GM18505 (cell line): ENCODE measurements around the gene AP3M1.

Experiments
- ATAC-seq: cut with Tn5 transposase; IDR thresholded peaks from one replicate; pipeline ENCODE4 v1.9.1; 2021; ENCODE audit not compliant: unreplicated experiment
- POLR2A ChIP-seq: IDR thresholded peaks from 4 replicates; pipeline ENCODE4 v1.6.1; 2011; ENCODE audit warnings: borderline replicate concordance; ENCODE audit not compliant: insufficient read depth, insufficient read length; ENCODE audit errors: extremely low read depth

Gene AP3M1

DNA sequence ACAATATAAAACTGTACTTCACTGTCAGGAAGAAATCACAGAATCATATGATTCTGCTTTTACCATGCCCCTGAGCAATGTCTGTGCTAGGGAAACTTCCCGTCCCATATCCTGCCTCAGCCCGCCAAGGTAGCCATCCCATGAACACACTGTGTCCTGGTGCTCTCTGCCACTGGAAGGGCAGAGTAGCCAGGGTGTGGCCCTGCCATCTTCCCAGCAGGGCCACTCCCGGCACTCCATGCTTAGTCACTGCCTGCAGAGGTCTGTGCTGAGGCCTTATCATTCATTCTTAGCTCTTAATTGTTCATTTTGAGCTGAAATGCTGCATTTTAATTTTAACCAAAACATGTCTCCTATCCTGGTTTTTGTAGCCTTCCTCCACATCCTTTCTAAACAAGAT, 31.8 kb downstream of the AP3M1 start:
- TF ChIP-seq POLR2A: no peak
- ATAC-seq: no peak

DNA sequence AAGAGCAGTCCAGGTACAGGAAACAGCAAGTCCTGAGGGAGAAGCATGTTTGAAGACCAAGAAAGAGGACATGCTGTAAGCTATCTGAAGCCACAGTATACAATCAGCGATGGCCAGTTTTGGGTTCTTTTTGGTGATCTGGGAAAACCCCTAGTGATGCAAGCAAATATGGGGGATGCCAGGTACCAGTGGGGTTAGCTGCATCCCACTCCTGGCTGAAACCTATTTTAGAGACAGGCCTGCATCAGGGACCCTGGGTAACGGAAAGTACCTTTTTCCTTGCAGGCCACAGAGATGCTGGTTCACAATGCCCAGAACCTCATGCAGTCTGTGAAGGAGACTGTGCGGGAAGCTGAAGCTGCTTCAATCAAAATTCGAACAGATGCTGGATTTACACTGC, 32.9 kb downstream of the AP3M1 start:
- no peak for ATAC-seq
- TF ChIP-seq POLR2A: no peak

DNA sequence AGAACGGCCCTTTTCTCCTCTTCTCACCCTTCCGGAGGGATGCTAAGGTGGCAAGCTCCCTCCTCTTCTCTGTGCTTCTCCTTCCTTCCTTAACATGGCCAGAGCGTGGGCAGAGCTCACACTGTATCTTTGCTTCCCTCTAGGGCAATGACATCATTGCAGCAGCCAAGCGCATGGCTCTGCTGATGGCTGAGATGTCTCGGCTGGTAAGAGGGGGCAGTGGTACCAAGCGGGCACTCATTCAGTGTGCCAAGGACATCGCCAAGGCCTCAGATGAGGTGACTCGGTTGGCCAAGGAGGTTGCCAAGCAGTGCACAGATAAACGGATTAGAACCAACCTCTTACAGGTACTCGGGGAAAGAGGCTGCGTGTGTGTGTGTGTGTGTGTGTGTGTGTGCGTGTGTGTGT, 36.6 kb downstream of the AP3M1 start:
- no peak for ATAC-seq

DNA sequence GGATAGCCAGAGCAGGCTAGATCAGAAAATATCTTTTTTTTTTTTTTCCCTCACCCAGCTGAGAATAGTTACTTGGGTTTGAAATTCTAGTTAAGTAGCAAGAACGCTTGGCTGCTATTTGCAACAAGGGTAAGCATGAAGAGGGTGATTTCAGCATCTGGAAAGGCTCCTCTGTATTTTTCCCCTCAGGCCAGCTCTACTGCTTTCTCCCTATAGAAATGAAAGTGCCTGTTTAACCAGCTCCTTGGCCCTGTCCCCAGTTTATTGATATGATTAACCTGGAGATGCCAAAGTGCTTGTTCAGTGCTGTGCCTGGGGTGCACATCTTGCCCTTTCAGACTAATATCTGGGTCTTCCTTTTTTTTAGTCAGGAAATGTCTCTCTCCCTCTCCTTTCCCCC, 37.1 kb downstream of the AP3M1 start:
- ATAC-seq: no peak
- TF ChIP-seq POLR2A: no peak

More for the DNA sequence above, 36.6 kb downstream of the AP3M1 start:
- TF ChIP-seq POLR2A: no peak

DNA sequence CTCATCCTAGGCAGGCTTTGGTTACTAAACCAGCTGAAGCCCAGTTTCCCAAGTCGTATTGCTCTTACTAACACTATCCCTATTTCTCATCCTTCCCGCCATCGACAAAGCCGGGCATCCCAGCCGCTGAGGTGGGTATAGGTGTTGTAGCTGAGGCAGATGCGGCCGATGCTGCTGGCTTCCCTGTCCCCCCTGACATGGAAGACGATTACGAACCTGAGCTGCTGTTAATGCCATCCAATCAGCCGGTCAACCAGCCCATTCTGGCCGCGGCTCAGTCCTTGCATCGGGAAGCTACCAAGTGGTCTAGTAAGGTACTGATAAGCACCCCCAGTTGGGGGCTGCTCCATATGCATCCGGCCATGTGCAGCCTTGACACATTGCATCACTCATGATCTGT, 38.8 kb downstream of the AP3M1 start:
- ATAC-seq: no peak
- TF ChIP-seq POLR2A: no peak

DNA sequence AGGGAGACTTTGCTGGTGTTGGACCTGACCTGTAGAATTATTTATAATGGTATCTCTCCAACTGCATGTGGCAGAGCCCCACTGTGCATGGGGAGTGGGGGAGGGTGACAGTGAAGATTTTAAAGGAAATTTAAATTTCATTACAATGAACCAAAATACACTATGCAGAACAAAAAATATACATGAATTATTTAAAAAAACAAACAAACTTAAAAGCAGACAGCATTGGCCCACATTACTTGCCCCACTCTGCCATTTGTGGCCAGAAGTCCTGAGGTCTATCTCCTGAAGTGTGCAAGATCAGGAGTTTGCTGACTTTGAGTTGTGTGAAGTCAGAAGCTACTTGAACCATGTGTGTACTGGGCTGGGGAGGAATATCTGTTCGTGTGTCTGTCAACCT, 40.5 kb downstream of the AP3M1 start:
- no peak for TF ChIP-seq POLR2A
- no peak for ATAC-seq

DNA sequence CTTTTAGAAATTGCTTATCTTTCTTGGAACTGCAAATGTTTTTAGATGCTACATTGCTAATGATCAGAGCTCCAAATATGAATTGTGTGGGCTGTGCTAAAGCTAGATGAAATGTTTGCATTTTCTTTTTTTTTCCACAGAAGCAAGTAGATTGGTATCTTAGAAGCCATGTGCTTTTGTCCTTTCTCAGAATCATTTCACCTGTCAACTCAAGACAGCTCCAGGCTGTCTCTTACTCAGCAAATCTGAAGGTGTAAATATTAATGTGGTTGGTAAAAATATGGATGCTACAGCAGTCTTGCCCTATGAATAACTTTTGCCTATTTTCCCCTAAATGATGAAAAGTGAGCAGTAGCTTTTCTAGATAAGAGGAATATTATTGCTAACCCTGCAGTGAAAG, 41.2 kb downstream of the AP3M1 start:
- no peak for ATAC-seq
- no peak for TF ChIP-seq POLR2A

DNA sequence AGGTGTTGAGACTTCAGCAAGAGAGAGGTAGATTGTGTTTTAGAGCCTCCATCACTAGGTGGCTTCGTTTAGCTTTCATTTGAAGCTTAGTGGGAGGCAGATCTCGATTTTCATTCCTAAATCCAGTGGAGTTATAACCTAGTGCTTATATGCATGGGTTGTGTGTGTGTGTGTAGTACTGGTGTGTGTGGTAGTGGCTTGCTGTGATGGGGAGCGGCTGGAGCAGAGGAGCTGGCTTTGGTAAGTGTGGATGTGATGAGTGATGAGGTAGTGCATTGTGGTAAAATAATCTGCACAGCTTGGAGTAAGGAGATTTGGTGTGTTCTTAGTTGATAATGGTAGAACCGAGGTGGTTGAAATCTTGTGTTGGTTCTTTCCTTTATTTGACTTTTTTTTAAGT, 43.2 kb downstream of the AP3M1 start:
- no peak for ATAC-seq
- TF ChIP-seq POLR2A: no peak

DNA sequence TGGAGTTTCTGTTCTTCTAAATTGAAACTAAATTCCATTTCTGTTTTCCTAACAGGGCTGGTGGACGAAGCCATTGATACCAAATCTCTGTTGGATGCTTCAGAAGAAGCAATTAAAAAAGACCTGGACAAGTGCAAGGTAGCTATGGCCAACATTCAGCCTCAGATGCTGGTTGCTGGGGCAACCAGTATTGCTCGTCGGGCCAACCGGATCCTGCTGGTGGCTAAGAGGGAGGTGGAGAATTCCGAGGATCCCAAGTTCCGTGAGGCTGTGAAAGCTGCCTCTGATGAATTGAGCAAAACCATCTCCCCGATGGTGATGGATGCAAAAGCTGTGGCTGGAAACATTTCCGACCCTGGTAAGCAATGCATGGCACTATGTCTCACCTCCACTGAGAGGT, 45.6 kb downstream of the AP3M1 start:
- TF ChIP-seq POLR2A: no peak
- no peak for ATAC-seq

DNA sequence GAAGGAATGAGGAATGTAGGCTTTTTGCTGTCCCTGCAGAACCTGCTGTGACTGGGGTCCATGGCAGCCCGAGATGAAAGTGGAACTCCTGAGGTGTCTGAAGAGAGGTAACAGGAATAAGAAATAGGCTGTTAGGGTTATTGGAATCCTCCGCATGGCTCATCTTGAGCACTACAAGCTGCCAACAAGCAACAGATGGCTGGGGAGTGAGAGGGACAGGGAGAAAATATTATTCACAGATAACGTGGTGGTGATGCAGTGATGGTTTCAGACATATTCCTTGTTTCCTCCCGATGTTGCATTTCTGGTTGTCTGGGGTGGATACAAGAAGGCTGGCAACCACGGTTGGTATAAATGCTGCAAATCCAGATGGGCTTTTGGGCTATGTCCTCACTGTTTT, 46.1 kb downstream of the AP3M1 start:
- TF ChIP-seq POLR2A: no peak
- no peak for ATAC-seq

DNA sequence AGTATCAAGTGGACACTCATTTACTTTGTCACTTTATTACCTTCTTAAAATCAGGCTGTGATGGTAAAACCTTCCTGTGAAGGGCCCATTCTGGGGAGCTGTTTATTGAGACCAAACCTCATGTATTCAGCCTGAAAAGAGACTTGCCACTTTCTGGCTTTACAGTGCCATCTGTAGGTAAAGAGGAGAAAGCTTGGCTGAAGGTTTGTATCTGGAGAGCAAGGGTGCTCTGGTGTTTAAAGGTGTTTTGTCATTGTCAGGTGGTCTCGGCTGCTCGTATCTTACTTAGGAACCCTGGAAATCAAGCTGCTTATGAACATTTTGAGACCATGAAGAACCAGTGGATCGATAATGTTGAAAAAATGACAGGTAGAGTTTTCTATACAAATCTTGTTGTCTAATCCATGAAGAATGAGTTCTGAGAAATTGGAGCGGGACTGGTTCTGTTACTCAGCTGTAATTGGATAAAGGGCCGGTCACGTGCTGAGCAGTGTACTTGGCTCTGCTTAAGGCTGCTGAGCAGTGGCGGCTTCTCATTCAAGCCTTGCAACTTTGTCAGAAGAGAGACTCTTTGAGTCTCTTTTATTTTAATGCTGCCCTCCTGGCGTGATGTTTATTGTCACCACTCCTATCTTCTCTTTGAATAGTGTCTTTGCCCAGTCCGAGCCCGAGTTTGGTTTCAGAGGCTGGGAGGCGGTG, 46.9 kb downstream of the AP3M1 start:
- TF ChIP-seq POLR2A: no peak
- no peak for ATAC-seq

DNA sequence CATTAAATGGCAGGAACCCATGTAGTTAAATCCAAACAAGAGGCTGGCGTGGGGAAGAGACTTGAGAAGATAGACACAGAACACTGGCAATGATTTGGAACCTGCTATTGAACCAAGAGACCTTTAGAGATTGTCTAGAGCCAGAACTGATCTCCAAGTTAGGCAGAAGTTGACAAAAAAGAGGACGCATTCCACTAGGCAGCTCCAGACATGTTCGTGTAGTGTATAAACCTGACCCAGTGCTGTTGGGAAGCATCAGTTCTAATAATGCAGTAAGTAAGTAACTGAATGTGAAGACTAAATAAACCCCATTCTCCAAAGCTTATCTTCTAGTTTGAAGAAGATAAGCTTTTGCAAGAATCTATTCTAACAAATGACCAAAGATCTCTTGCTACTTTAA, 50.8 kb downstream of the AP3M1 start:
- no peak for ATAC-seq
- no peak for TF ChIP-seq POLR2A

DNA sequence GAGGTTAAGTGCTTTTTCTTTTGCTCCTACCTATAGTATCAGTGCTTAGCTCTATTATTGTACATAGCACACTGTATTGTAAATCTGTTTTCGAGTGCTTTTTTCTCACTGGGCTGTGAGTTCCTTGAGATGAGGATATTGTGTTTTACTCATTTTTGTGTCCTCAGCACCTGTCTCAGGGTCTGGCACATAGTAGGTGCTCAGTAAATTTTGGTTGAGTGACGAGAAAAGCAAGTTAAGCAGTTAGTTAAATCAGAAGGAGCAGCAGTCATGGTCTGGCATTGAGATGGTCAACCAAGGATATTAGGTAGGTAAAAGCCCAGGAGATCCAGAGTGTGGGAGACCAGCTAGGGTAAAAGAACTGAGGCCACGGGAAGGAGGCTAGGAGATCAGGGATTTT, 51.2 kb downstream of the AP3M1 start:
- no peak for TF ChIP-seq POLR2A
- ATAC-seq: no peak

DNA sequence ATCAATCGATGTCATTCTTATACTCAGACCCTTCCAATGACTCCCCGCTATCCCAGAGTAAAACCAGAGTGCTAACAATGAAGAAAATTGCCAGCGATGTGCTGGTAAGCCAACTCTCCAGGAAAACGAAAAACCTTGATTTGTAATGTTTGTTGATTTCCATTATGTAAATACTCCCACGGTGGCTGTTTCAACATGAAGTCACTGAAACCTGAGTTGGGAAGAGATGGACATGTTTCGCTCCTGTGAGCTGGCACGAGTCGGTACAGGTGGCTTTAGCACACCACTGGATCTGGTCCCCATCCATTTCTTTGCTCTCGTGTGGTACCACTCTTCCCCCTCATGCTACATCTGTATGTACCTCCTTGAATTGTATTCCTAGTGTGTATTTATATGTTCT, 52.9 kb downstream of the AP3M1 start:
- ATAC-seq: no peak
- TF ChIP-seq POLR2A: no peak

DNA sequence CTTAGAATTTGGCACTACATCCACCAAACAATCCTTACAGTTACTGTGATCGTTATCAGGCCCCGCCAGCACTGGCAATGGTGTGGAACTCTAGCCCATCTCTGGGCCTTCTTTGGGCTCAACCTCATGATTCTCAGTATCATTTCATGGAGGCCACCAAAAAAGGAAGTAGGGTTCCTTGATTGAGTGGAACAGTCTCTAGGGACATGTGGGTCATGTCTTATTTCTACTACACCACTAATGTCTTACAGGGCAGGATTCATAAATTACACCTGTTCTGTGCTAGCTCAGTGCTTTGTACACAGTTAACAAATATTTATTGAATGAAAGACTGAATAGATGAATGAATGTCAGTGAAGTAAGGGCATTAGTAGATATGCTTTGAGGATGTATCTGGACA, 53.9 kb downstream of the AP3M1 start:
- TF ChIP-seq POLR2A: no peak
- peak; percentile 96 for ATAC-seq
